Ovary (tissue), 9 donors: ENCODE measurements around the gene AOPEP. TPM values are rescaled to one million over a fixed set of nuclear protein-coding genes. Genes with fewer than 3 reads are reported as not detected.

Experiments used
- DNase-seq, 5 donors: peaks; one replicate each; pipeline ENCODE4 v3.0.0-alpha.2; 2019 to 2020
- H3K27ac ChIP-seq, 2 donors: fragments of 200-600 bp; one replicate each; pipeline versions ENCODE4 v1.5.1 to v1.8.0; 2019 to 2022
- H3K27me3 ChIP-seq: fragments of 200-600 bp; one replicate; pipeline ENCODE4 v1.8.0; 2022
- H3K36me3 ChIP-seq: fragments of 200-600 bp; sonication (generic); one replicate; pipeline ENCODE4 v1.5.1; 2019
- H3K4me1 ChIP-seq: one replicate; pipeline ENCODE4 v1.8.1; 2013; ENCODE audit warnings: mild to moderate bottlenecking, moderate library complexity; ENCODE audit not compliant: insufficient read depth
- H3K4me3 ChIP-seq: fragments of 200-600 bp; sonication (generic); one replicate; pipeline ENCODE4 v1.5.1; 2017
- H3K9me3 ChIP-seq, 2 donors: fragments of 200-600 bp in 1 of 2; sonication (generic) in 1 of 2; one replicate each; pipeline versions ENCODE4 v1.5.1 to v1.8.1; 2013 to 2019; ENCODE audit warnings: mild to moderate bottlenecking in 1 of 2, moderate library complexity in 1 of 2
- EP300 ChIP-seq: sonication (generic); formaldehyde crosslinking; IDR thresholded peaks from one replicate; pipeline ENCODE4 v1.6.1; 2017; ENCODE audit warnings: antibody characterized with exemption
- POLR2A ChIP-seq: fragments of 450-650 bp; IDR thresholded peaks from one replicate; pipeline ENCODE4 v1.6.1; 2017; ENCODE audit warnings: antibody characterized with exemption, mild to moderate bottlenecking, moderate library complexity
- WGBS, 3 donors: extraction: QIAGEN DNeasy Blood & Tissue Kit in 1 of 3; methylation state at CpG; one replicate each; pipeline versions ENCODE4 v1.1.5 to v1.1.7; 2013 to 2017; 5-methylcytosine and 5-hydroxymethylcytosine counted together
- intact Hi-C, 4 donors: fragments of 100-400 bp; cut with DNase I; formaldehyde crosslinking; loops; one replicate each; pipeline versions ENCODE4 v1.11.0 to v1.15.1; 2022 to 2023
- polyA plus RNA-seq, 2 donors: library from polyadenylated mRNA; stranded (reverse); fragments of 200-250 nt in 1 of 2; fragments of 350-450 nt in 1 of 2; fragmentation: Illumina TruSeq in 1 of 2; extraction: RNeasy Lipid Tissue Mini Kit (QIAGEN cat#74804) in 1 of 2; gene quantifications; one replicate each; pipeline ENCODE4 v1.2.3, GENCODE V29; 2013 to 2014
- total RNA-seq, 7 donors: library from RNA; depleted of rRNA in 2 of 7; stranded (reverse); fragments of >200 nt in 2 of 7; fragmentation: NEBNext Ultra II Directional in 3 of 7; extraction: Animal tissue kit (Norgen Biotek cat#: 25700) in 3 of 7; gene quantifications; one replicate each; pipeline versions ENCODE4 v1.1.0 to v1.2.4, GENCODE V29; 2016 to 2023
- TF ChIP-seq, protein P1 (sequence below), 3 donors: fragments of 450-650 bp in 2 of 3; fragments of 200-600 bp in 1 of 3; IDR thresholded peaks; one replicate each; pipeline versions ENCODE4 v1.5.1 to v1.8.0; 2016 to 2022; ENCODE audit warnings: antibody characterized with exemption in 3 of 3, mild to moderate bottlenecking in 1 of 3
- donor health status: DM: no; HTN: no; CAD: no; lungs with moderate emphysema.
- donor health status: DM: no; HTN: no; CAD: no.
- donor health status: Bipolar disorder and iron deficiency.
- donor health status: DM: yes; HTN: yes; CAD: no.
- donor health status: DM: no; HTN: no; CAD: no.
- donor health status: DM: yes; HTN: yes; CAD: no.

The AOPEP gene
- total and polyA plus RNA-seq, 9 donors = 40.0 to 141 (median 82.1) TPM

DNA sequence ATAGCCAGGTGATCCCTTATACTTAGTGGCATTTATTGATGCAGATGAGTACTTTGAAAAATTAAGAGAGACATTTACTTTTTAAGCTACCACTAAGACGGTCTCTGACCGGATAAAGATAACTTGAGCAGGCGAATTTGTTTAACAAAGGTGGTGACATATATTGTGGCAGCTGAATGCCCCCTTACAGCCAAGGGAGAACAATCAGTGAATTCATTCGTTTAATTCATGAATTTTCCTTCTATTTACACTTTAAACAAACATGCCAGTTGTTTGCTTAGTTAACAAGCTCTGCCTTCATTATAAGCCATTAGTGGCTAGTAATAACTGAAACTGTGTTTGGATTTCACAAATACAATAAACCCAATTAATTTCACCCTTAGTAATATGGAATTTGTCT is 187.1 kb downstream of the AOPEP start:
- Histone ChIP-seq H3K27me3 (no peaks in the 10 kb centered on the region), H3K27ac (peak overlapping the region in 1 of 2 donors; percentile 9), H3K9me3 (no peaks in the 10 kb centered on the region), H3K36me3 (no peaks in the 10 kb centered on the region), H3K4me1 (peaks cover 10% of the 10 kb centered on the region), H3K4me3 (no peak overlapping the region)
- no peak for TF ChIP-seq POLR2A
- no peak for TF ChIP-seq EP300
- TF ChIP-seq, protein P1, sequence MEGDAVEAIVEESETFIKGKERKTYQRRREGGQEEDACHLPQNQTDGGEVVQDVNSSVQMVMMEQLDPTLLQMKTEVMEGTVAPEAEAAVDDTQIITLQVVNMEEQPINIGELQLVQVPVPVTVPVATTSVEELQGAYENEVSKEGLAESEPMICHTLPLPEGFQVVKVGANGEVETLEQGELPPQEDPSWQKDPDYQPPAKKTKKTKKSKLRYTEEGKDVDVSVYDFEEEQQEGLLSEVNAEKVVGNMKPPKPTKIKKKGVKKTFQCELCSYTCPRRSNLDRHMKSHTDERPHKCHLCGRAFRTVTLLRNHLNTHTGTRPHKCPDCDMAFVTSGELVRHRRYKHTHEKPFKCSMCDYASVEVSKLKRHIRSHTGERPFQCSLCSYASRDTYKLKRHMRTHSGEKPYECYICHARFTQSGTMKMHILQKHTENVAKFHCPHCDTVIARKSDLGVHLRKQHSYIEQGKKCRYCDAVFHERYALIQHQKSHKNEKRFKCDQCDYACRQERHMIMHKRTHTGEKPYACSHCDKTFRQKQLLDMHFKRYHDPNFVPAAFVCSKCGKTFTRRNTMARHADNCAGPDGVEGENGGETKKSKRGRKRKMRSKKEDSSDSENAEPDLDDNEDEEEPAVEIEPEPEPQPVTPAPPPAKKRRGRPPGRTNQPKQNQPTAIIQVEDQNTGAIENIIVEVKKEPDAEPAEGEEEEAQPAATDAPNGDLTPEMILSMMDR (IDR thresholded peaks at IDR 0.05) = no peak
- WGBS, 3 donors = 92 to 96% (median 95%) methylated on average over 4 of the region's 4 CpGs
- intact Hi-C loops = no loop called here
- no peak for DNase-seq

DNA sequence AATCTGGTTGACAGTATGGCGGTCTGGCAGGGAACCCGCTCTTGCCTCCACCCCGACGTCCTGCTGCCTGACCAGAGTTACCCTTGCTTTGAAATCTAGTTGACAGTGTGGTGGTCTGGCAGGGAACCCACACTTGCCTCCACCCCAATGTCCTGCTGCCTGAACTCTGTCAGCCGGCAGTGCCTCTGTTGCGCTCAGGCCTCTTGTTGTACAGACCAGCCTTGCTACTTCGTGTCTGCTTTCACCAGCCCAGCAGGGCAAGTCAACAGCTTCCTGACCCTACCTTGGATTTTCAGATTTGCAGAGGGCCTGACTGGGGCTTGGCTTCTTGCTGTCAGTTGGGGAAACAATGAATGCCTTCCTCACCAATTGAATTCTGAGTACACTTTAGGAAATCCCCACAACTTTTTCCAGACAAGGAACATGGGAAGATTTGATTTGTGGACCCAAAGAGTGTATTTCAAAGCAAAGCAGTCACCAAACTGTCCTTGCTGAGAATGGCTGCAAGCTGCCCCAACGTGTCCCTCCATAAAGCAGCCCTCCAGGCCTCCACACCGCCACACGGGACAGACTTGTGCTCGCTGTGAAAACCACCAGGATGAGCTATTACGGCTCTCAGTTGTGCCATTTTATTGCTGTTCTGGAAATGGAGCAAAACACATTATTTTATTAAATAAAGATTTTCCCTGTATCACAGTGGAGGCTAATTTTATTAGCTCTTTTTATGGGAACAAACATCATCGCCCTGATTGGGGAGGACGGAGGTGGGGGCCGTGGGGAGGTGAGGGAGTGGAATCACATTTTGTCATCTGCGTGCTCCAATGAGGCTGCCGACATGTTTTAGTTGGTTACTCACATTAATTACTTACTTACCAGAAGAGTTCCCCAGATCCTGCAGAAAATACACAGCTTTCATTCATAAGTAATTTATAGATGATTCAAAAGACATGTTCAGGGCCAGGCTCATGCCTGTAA is 189.3 kb downstream of the AOPEP start:
- H3K9me3 ChIP-seq = no peaks in the 10 kb centered on the region
- no peaks in the 10 kb centered on the region for H3K27me3 ChIP-seq
- WGBS, 3 donors = 93 to 95% (median 94%) methylated on average over 17 of the region's 17 CpGs
- H3K36me3 ChIP-seq = no peaks in the 10 kb centered on the region
- DNase-seq = peak in 2 of 5 donors; percentile 14 to 17
- peaks cover 27% of the 10 kb centered on the region for H3K4me1 ChIP-seq
- TF ChIP-seq, protein P1 (IDR thresholded peaks at IDR 0.05) = no peak
- TF ChIP-seq POLR2A (no peak), EP300 (no peak)
- H3K4me3 ChIP-seq = no peak overlapping the region
- no peak overlapping the region for H3K27ac ChIP-seq
- intact Hi-C loops = no loop called here

DNA sequence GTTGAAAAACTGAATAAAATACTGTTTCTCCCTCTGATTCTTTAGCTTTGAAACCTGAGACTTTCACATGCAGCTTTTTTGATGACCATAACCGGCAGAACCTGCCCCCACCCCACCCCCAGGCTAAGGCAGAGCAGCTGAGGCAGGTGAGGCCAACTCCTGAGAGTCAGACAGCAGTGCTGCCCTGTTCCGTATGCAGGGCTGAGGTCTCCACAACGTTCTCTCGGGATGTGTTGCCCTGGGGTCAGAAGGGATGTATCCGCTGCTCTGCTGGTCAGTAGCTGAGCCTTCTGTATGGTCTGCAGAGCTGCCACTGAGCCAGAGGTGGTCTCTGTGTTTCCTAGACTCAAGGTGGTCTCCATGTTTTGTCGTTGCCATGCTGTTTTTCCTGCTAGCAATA is 190.5 kb downstream of the AOPEP start:
- DNase-seq = peak in 2 of 5 donors; percentile 20 to 21
- WGBS, 3 donors = 84 to 87% (median 84%) methylated on average over 6 of the region's 6 CpGs

DNA sequence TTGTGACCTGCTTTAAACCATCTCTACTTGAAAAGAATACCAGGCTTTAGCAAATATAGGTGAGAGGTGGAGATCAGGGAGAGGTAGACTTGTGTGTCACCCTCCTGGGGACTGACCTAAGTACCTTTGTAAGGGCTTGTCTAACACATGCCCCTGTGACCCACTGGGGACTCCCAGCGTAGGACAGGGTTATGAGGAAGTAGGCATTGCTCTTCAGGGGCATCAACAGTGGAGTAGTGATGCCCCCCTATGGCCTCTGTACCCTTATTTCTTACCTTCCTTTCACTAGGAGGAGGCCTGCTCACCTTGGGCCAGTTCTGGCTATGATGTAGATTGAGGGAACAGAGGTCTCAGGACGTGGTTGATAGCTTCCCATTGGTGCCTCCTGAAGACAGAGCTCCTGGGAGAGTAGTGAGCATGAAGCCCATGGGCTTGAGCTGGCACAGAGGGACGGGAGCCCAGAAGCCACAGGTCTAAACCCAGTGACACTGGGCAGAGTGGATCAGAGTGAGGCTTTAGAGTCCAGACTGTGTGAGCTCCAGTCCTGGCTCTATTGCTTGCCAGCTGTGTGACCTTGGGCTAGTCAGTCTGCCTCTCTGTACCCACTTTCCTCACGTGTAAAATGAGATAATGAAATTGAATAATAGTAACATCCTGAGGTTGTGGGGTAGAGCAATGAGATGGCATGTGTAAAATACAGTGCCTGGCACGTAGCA is 191.7 kb downstream of the AOPEP start:
- no peaks in the 10 kb centered on the region for H3K36me3 ChIP-seq
- H3K4me3 ChIP-seq = no peak overlapping the region
- intact Hi-C loops = no loop called here
- H3K4me1 ChIP-seq = peaks cover 39% of the 10 kb centered on the region
- no peak for TF ChIP-seq POLR2A
- 78 to 81% (median 81%) methylated on average over 5 of the region's 5 CpGs for WGBS, 3 donors
- no peaks in the 10 kb centered on the region for H3K9me3 ChIP-seq
- H3K27ac ChIP-seq = no peak overlapping the region
- DNase-seq = peak in 2 of 5 donors; percentile 17 to 18
- H3K27me3 ChIP-seq = no peaks in the 10 kb centered on the region

More for the DNA sequence above, 190.5 kb downstream of the AOPEP start:
- H3K4me1 ChIP-seq = peaks cover 32% of the 10 kb centered on the region
- no peaks in the 10 kb centered on the region for H3K9me3 ChIP-seq
- H3K27me3 ChIP-seq = no peaks in the 10 kb centered on the region
- intact Hi-C loops = no loop called here
- H3K4me3 ChIP-seq = no peak overlapping the region
- H3K36me3 ChIP-seq = no peaks in the 10 kb centered on the region
- H3K27ac ChIP-seq = no peak overlapping the region
- TF ChIP-seq, protein P1 (IDR thresholded peaks at IDR 0.05) = no peak
- TF ChIP-seq POLR2A (no peak), EP300 (no peak)
